Right lobe of liver (tissue), 4 donors: ENCODE measurements around the gene TIAM2.

ENCODE experiments used
- POLR2A ChIP-seq: fragments of 450-650 bp; IDR thresholded peaks from one replicate; pipeline ENCODE4 v1.6.1; 2017; ENCODE audit warnings: antibody characterized with exemption, mild to moderate bottlenecking
- TF ChIP-seq, protein P1 (sequence below), 4 donors: fragments of 200-600 bp in 3 of 4; fragments of 450-650 bp in 1 of 4; IDR thresholded peaks; one replicate each; pipeline versions ENCODE4 v1.5.1 to v1.8.0; 2016 to 2022; ENCODE audit warnings: antibody characterized with exemption in 4 of 4, mild to moderate bottlenecking in 2 of 4
- donor health status: DM: no; HTN: no; CAD: no.
- donor health status: DM: no; HTN: no; CAD: no.
- donor health status: DM: no; HTN: yes; CAD: no.

DNA sequence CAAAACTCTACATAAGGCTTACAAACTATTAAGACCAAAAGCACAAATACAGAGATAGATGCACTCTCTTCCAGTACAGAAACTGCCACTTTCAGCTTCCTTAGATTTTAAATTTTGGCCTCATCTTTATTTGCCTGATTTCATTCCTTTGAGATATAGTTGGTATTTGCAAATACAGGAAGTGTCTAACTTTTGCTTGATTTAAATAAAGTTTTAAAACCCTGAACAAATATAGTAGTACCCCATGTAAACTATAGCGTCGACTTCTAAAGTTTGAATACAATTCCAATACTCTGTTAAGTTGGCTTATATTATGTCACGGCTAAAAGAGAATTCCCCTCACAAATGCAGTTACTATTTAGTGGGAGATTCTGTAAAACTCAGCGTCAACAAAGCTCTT is 267.5 kb downstream of the TIAM2 start:
- TF ChIP-seq, protein P1, sequence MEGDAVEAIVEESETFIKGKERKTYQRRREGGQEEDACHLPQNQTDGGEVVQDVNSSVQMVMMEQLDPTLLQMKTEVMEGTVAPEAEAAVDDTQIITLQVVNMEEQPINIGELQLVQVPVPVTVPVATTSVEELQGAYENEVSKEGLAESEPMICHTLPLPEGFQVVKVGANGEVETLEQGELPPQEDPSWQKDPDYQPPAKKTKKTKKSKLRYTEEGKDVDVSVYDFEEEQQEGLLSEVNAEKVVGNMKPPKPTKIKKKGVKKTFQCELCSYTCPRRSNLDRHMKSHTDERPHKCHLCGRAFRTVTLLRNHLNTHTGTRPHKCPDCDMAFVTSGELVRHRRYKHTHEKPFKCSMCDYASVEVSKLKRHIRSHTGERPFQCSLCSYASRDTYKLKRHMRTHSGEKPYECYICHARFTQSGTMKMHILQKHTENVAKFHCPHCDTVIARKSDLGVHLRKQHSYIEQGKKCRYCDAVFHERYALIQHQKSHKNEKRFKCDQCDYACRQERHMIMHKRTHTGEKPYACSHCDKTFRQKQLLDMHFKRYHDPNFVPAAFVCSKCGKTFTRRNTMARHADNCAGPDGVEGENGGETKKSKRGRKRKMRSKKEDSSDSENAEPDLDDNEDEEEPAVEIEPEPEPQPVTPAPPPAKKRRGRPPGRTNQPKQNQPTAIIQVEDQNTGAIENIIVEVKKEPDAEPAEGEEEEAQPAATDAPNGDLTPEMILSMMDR (IDR thresholded peaks at IDR 0.05): no peak
- no peak for TF ChIP-seq POLR2A
